Suppressor macrophage treated with lipopolysaccharide for 1 hour (primary cell): ENCODE data around the gene CCR9.

Experiments
- DNase-seq, 3 donors: peaks; one replicate each; pipeline ENCODE4 v3.0.0-alpha.2; 2020 to 2022

CCR9 gene

GRCh38 chr3:45873036-45873435, 13.3 kb upstream of the CCR9 start:
- no peak for DNase-seq

- no peak for DNase-seq
These were observed 12.7 kb upstream of the CCR9 start for GRCh38 chr3:45873638-45874037.

GRCh38 chr3:45874677-45875346, 11.5 kb upstream of the CCR9 start:
- no peak for DNase-seq

- no peak for DNase-seq
These were observed 8.2 kb upstream of the CCR9 start for GRCh38 chr3:45878124-45878523.

GRCh38 chr3:45880725-45881077, 5.6 kb upstream of the CCR9 start:
- DNase-seq: no peak

- DNase-seq: no peak
These were observed 5.0 kb upstream of the CCR9 start for GRCh38 chr3:45881078-45882022.

- no peak for DNase-seq
These were observed 1.8 kb upstream of the CCR9 start for GRCh38 chr3:45884368-45885201.

- DNase-seq: no peak
These were observed 942 bp downstream of the CCR9 start for GRCh38 chr3:45887285-45887684.

GRCh38 chr3:45887759-45888511, 1.6 kb downstream of the CCR9 start:
- no peak for DNase-seq

- DNase-seq: no peak
These were observed 3.0 kb downstream of the CCR9 start for GRCh38 chr3:45889337-45889736.

- DNase-seq: peak in 2 of 3 donors; percentile 4 to 18
These were observed 4.1 kb downstream of the CCR9 start for GRCh38 chr3:45890405-45890804.

GRCh38 chr3:45892161-45892560, 5.8 kb downstream of the CCR9 start:
- DNase-seq: no peak

- DNase-seq: peak in 1 of 3 donors; percentile 22
These were observed 7.7 kb downstream of the CCR9 start for GRCh38 chr3:45894015-45894414.

GRCh38 chr3:45895686-45896468, 9.5 kb downstream of the CCR9 start:
- no peak for DNase-seq

GRCh38 chr3:45896956-45897355, 10.6 kb downstream of the CCR9 start:
- DNase-seq: no peak

- no peak for DNase-seq
These were observed 18.6 kb downstream of the CCR9 start for GRCh38 chr3:45904931-45905330.

- no peak for DNase-seq
These were observed 19.4 kb downstream of the CCR9 start for GRCh38 chr3:45905755-45906154.

- no peak for DNase-seq
These were observed 20.5 kb downstream of the CCR9 start for GRCh38 chr3:45906681-45907407.

- no peak for DNase-seq
These were observed 21.7 kb downstream of the CCR9 start for GRCh38 chr3:45907769-45908705.

- DNase-seq: no peak
These were observed 22.4 kb downstream of the CCR9 start for GRCh38 chr3:45908761-45909160.
